ENCODE data around the gene NELFB. TPM values are rescaled to one million over a fixed set of nuclear protein-coding genes. Genes with fewer than 3 reads are reported as not detected.

NELFB gene
- total RNA-seq, 1 experiment from 2014 or later, result 71.7 TPM

DNA sequence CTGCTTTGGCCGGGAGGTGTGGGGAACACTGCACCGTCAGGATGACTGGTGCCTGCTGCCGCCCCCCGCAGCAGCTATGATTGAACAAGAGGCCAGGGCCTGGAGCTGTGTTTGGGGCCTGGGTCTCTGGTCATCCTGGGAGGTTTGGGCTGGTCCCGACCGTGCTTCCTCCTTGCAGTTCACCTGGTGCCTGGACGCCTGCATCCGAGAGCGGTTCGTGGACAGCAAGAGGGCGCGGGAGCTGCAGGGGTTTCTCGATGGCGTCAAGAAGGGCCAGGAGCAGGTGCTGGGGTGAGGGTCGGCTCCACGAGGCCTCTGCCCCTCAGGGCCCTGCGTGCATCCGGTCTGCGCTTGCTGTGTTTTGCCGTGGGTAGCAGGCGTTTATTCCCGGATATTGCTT lies 8.9 kb downstream of the NELFB start:
- H3K14ac ChIP-seq (ENCODE audit: insufficient read depth, low read length), result no peak overlapping the region
- H3K9me3 ChIP-seq (ENCODE audit: control insufficient read depth, low read depth, low read length), result no peaks in the 10 kb centered on the region
- H4K5ac ChIP-seq (ENCODE audit: insufficient read length, low read depth, low read length), result no peak overlapping the region
- Mint-ChIP-seq H3K4me1 (0 out of 4 replicates have a peak, but pooled peaks cover 0 to 3% of the 10 kb centered on the region in 2 experiments), H3K27ac (no peak overlapping the region), H3K27me3 (ENCODE audit: low read depth) (no peaks in the 10 kb centered on the region; the same call in 1 of the 2 replicates), H3K4me3 (no peak overlapping the region; a peak in 1 of 5 replicates), H3K9me3 (no peaks in the 10 kb centered on the region), H3K36me3 (ENCODE audit: insufficient read depth in 1 of 3, low read depth in 3 of 3) (peaks cover 8 to 49% (median 37%) of the 10 kb centered on the region in 3 experiments; a peak in 6 of 7 replicates)
- no peak overlapping the region for H2BK12ac ChIP-seq (ENCODE audit: insufficient read length, low read depth, low read length)
- H4K91ac ChIP-seq (ENCODE audit: insufficient read length, low read depth, low read length), result no peak overlapping the region
- H3K9ac ChIP-seq (ENCODE audit: extremely low read depth, insufficient read length, low read length), result no peak overlapping the region
- H3K23ac ChIP-seq (ENCODE audit: insufficient read length, low read depth, low read length), result no peak overlapping the region
- no peak for DNase-seq
- no peak overlapping the region for H2BK15ac ChIP-seq (ENCODE audit: low read depth, low read length)
- no peaks in the 10 kb centered on the region for H3K79me2 ChIP-seq (ENCODE audit: insufficient read depth, low read length)
- no peak overlapping the region for H3K56ac ChIP-seq (ENCODE audit: insufficient read length, low read depth, low read length)
- TF ChIP-seq, protein P1, sequence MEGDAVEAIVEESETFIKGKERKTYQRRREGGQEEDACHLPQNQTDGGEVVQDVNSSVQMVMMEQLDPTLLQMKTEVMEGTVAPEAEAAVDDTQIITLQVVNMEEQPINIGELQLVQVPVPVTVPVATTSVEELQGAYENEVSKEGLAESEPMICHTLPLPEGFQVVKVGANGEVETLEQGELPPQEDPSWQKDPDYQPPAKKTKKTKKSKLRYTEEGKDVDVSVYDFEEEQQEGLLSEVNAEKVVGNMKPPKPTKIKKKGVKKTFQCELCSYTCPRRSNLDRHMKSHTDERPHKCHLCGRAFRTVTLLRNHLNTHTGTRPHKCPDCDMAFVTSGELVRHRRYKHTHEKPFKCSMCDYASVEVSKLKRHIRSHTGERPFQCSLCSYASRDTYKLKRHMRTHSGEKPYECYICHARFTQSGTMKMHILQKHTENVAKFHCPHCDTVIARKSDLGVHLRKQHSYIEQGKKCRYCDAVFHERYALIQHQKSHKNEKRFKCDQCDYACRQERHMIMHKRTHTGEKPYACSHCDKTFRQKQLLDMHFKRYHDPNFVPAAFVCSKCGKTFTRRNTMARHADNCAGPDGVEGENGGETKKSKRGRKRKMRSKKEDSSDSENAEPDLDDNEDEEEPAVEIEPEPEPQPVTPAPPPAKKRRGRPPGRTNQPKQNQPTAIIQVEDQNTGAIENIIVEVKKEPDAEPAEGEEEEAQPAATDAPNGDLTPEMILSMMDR (conservative IDR thresholded peaks at IDR 0.05), result no peak
- no peak overlapping the region for H3K4ac ChIP-seq (ENCODE audit: low read depth, low read length)
- H3K18ac ChIP-seq (ENCODE audit: insufficient read length, low read depth, low read length), result no peak overlapping the region
- no peaks in the 10 kb centered on the region for H3K4me1 ChIP-seq (ENCODE audit: insufficient read depth, low read length)
- no peaks in the 10 kb centered on the region for H4K20me1 ChIP-seq (ENCODE audit: control insufficient read depth, insufficient read depth, insufficient read length)
- no peaks in the 10 kb centered on the region for H3K79me1 ChIP-seq (ENCODE audit: insufficient read depth, low read depth, low read length, poor library complexity, severe bottlenecking)
- no peak overlapping the region for H3K4me2 ChIP-seq (ENCODE audit: insufficient read depth, insufficient read length, low read length)
- H2AK5ac ChIP-seq (ENCODE audit: insufficient read length, low read length), result no peak overlapping the region
- H3K27ac ChIP-seq (ENCODE audit: insufficient read length, low read depth, low read length), result no peak overlapping the region
- H2BK5ac ChIP-seq (ENCODE audit: insufficient read length, low read length), result no peak overlapping the region
- WGBS (ENCODE audit: extremely low coverage, insufficient read length, low lambda C conversion rate), result no CpG with 5 or more reads among the region's 22 CpGs
- no peak overlapping the region for H4K8ac ChIP-seq (replicated peaks; ENCODE audit: insufficient read length, low read depth, low read length)
- H2BK120ac ChIP-seq (ENCODE audit: low read depth, low read length, poor library complexity, severe bottlenecking), result no peak overlapping the region
- no peaks in the 10 kb centered on the region for H3K23me2 ChIP-seq (ENCODE audit: insufficient read length, low read depth, low read length, poor library complexity, severe bottlenecking)
- no peak overlapping the region for H3T11ph ChIP-seq (ENCODE audit: low read length)
- no peak overlapping the region for H2AFZ ChIP-seq (ENCODE audit: low read length)
- no peaks in the 10 kb centered on the region for H3K27me3 ChIP-seq (ENCODE audit: insufficient read depth, low read length)
- no peak overlapping the region for H2BK20ac ChIP-seq (ENCODE audit: low read depth, low read length, poor library complexity, severe bottlenecking)

All from H9 (cell line).